Muscle layer of duodenum (tissue), 2 donors: ENCODE results near the gene SUZ12.
"Not testable (repeated sequence)": the region's sequence is repeated elsewhere in the genome, so short reads cannot be mapped to it uniquely, and the experiment has no call there.

Experiments
- H3K27ac ChIP-seq: one replicate; pipeline ENCODE4 v1.7.0; 2013; ENCODE audit warnings: mild to moderate bottlenecking, low read length
- H3K27me3 ChIP-seq: one replicate; pipeline ENCODE4 v1.7.0; 2013; ENCODE audit warnings: low read depth, mild to moderate bottlenecking, control low read depth, low read length
- H3K36me3 ChIP-seq, 2 donors: one replicate each; pipeline ENCODE4 v1.7.0; 2013; ENCODE audit warnings: low read length in 2 of 2, control low read depth in 1 of 2, mild to moderate bottlenecking in 1 of 2; ENCODE audit not compliant: insufficient read depth in 2 of 2, control insufficient read depth in 1 of 2
- H3K4me1 ChIP-seq, 2 donors: one replicate each; pipeline ENCODE4 v1.7.0; 2013; ENCODE audit warnings: low read length in 2 of 2, mild to moderate bottlenecking in 2 of 2, control low read depth in 1 of 2, moderate library complexity in 1 of 2; ENCODE audit not compliant: insufficient read depth in 2 of 2, control insufficient read depth in 1 of 2
- H3K4me3 ChIP-seq, 2 donors: one replicate each; pipeline ENCODE4 v1.7.0; 2013; ENCODE audit warnings: low read length in 2 of 2, low read depth in 1 of 2, mild to moderate bottlenecking in 1 of 2
- H3K9me3 ChIP-seq, 2 donors: one replicate each; pipeline ENCODE4 v1.7.0; 2013; ENCODE audit warnings: low read length in 2 of 2, control low read depth in 1 of 2, mild to moderate bottlenecking in 1 of 2; ENCODE audit not compliant: control insufficient read depth in 1 of 2
- donor health status: healthy.

Gene SUZ12

GRCh38 chr17:32016231-32016630, 79.4 kb downstream of the SUZ12 start:
- H3K4me3 ChIP-seq, result no peak overlapping the region

GRCh38 chr17:32019228-32019627, 82.4 kb downstream of the SUZ12 start:
- no peaks in the 10 kb centered on the region for H3K27me3 ChIP-seq
- H3K4me3 ChIP-seq, result no peak overlapping the region
- peaks cover 0 to 15% of the 10 kb centered on the region in 2 donors for H3K36me3 ChIP-seq
- no peaks in the 10 kb centered on the region for H3K9me3 ChIP-seq
- H3K27ac ChIP-seq, result no peak overlapping the region
- no peaks in the 10 kb centered on the region for H3K4me1 ChIP-seq

More at GRCh38 chr17:32016231-32016630, 79.4 kb downstream of the SUZ12 start:
- H3K4me1 ChIP-seq, result no peaks in the 10 kb centered on the region
- peaks cover 0 to 4% of the 10 kb centered on the region in 2 donors for H3K36me3 ChIP-seq
- H3K27ac ChIP-seq, result no peak overlapping the region
- H3K9me3 ChIP-seq, result no peaks in the 10 kb centered on the region
- H3K27me3 ChIP-seq, result no peaks in the 10 kb centered on the region

GRCh38 chr17:32020943-32021614, 84.3 kb downstream of the SUZ12 start:
- Histone ChIP-seq H3K9me3 (no peaks in the 10 kb centered on the region), H3K27ac (no peak overlapping the region)

DNA sequence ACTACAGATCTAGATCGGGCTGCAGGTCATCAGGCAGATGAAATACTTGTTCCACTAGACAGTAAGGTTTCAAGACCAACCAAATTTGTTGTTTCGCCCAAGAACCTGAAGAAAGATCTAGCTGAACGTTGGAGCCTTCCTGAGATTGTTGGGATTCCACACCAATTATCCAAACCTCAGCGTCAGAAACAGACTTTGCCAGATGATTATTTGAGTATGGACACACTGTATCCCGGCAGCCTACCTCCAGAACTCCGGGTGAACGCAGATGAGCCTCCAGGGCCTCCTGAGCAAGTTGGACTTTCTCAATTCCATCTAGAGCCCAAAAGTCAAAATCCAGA, 84.8 kb downstream of the SUZ12 start:
- Histone ChIP-seq H3K36me3 (peaks cover 0 to 15% of the 10 kb centered on the region in 2 donors), H3K9me3 (no peaks in the 10 kb centered on the region), H3K4me1 (no peaks in the 10 kb centered on the region), H3K27ac (no peak overlapping the region), H3K4me3 (no peak overlapping the region), H3K27me3 (no peaks in the 10 kb centered on the region)

More at GRCh38 chr17:32020943-32021614, 84.3 kb downstream of the SUZ12 start:
- Histone ChIP-seq H3K4me3 (no peak overlapping the region), H3K4me1 (no peaks in the 10 kb centered on the region), H3K27me3 (no peaks in the 10 kb centered on the region), H3K36me3 (peaks cover 0 to 15% of the 10 kb centered on the region in 2 donors)

DNA sequence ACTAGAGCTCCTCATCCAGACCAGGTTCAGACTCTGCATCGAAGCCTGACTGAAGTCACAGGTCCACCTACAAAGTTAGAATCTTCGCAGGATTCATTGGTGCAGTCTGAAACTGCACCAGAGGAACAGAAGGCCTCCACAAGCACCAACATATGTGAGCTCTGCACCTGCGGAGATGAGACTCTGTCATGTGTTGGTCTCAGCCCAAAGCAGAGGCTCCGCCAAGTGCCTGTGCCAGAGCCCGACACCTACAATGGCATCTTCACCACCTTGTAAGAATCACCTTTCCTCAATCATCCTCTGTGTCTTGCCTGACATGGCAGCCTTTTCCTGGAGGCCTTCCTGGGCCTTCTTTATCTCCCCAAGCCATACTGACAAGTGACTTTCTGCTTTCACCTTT, 85.7 kb downstream of the SUZ12 start:
- H3K36me3 ChIP-seq, result peaks cover 0 to 15% of the 10 kb centered on the region in 2 donors

DNA sequence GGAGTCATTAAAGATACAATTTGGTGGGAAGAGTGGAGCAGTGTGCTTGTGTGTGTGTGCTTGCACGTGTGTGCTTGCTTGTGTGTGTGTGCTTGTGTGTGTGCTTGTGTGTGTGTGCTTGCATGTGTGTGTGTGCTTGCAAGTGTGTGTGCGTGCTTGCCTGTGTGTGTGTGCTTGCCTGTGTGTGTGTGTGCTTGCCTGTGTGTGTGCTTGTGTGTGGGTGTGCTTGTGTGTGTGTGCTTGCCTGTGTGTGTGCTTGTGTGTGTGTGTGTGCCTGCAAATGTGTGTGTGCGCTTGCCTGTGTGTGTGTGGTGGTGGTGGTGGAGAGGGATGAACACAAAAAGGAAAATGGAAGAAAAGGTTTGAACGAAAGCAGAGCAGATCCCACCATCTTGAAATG, 90.5 kb downstream of the SUZ12 start:
- not testable (repeated sequence) for H3K27ac ChIP-seq, H3K36me3 ChIP-seq, H3K27me3 ChIP-seq, H3K9me3 ChIP-seq, H3K4me1 ChIP-seq, H3K4me3 ChIP-seq

More for the DNA sequence above, 85.7 kb downstream of the SUZ12 start:
- H3K27ac ChIP-seq, H3K4me1 ChIP-seq, H3K9me3 ChIP-seq, H3K4me3 ChIP-seq, H3K27me3 ChIP-seq: not testable (repeated sequence)

DNA sequence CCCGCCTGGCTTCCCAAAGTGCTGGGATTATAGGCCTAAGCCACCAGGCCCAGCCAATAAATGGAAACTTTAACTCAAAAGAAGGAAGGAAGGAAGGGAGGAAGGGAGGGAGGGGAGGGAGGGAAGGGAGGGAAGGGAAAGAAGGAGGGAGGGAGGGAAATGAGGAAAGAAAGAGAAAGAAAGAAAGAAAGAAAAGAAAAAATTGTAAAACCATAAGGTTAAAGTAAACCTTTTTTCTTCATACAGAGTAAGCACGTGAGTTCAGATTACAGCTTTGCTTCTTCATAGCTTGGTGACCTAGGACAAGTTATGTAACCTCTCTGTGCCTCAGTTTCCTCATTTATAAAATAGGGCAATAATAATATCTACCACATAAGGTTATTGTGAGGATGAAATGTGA, 96.4 kb downstream of the SUZ12 start:
- peaks cover 0 to 24% of the 10 kb centered on the region in 2 donors for H3K36me3 ChIP-seq

GRCh38 chr17:32033812-32034211, 97.0 kb downstream of the SUZ12 start:
- H3K27me3 ChIP-seq, H3K4me3 ChIP-seq, H3K27ac ChIP-seq, H3K9me3 ChIP-seq, H3K4me1 ChIP-seq: not testable (repeated sequence)
- peaks cover 0 to 24% of the 10 kb centered on the region in 2 donors for H3K36me3 ChIP-seq

More for the DNA sequence above, 96.4 kb downstream of the SUZ12 start:
- H3K27me3 ChIP-seq, result no peaks in the 10 kb centered on the region
- no peak overlapping the region for H3K27ac ChIP-seq
- H3K4me1 ChIP-seq, result no peaks in the 10 kb centered on the region
- no peaks in the 10 kb centered on the region for H3K9me3 ChIP-seq
- no peak overlapping the region for H3K4me3 ChIP-seq

DNA sequence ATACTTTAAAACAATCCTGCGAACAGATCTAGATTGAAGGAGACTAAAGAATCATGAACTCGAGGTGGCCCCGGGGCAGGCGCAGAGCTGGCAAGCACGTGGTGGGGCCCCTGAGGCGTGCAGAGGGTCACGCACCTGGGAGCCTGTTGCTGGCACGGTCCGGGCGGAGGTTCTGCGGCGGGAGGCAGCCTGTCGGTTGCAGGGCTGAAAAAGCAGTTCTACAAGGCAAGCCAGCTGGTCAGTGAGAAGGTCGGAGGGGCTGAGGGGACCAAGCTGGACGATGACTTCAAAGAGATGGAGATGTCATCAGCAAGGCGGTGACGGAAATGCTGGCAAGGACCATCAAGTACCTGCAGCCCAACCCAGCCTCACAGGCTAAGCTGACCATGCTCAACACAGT, 103.4 kb downstream of the SUZ12 start:
- not testable (repeated sequence) for H3K9me3 ChIP-seq, H3K4me3 ChIP-seq, H3K4me1 ChIP-seq, H3K27me3 ChIP-seq, H3K27ac ChIP-seq
- H3K36me3 ChIP-seq, result peaks cover 0 to 37% of the 10 kb centered on the region in 2 donors

GRCh38 chr17:32041306-32041875, 104.6 kb downstream of the SUZ12 start:
- H3K4me3 ChIP-seq, H3K4me1 ChIP-seq, H3K27me3 ChIP-seq, H3K9me3 ChIP-seq, H3K27ac ChIP-seq: not testable (repeated sequence)
- peaks cover 0 to 28% of the 10 kb centered on the region in 2 donors for H3K36me3 ChIP-seq

- H3K36me3 ChIP-seq, result peaks cover 0 to 21% of the 10 kb centered on the region in 2 donors
- H3K27me3 ChIP-seq, H3K9me3 ChIP-seq, H3K27ac ChIP-seq, H3K4me1 ChIP-seq, H3K4me3 ChIP-seq: not testable (repeated sequence)
These were observed 105.5 kb downstream of the SUZ12 start for GRCh38 chr17:32042266-32042665.

- not testable (repeated sequence) for H3K36me3 ChIP-seq, H3K27me3 ChIP-seq, H3K4me3 ChIP-seq, H3K9me3 ChIP-seq, H3K4me1 ChIP-seq, H3K27ac ChIP-seq
These were observed 108.8 kb downstream of the SUZ12 start for GRCh38 chr17:32045611-32046010.
